ENCODE data around the gene NACAD. TPM values are rescaled to one million over a fixed set of nuclear protein-coding genes. Genes with fewer than 3 reads are reported as not detected.

NACAD gene
- total RNA-seq, 8 experiments from 2014 or later, result 2.9 to 19.8 (median 11.6) TPM

DNA sequence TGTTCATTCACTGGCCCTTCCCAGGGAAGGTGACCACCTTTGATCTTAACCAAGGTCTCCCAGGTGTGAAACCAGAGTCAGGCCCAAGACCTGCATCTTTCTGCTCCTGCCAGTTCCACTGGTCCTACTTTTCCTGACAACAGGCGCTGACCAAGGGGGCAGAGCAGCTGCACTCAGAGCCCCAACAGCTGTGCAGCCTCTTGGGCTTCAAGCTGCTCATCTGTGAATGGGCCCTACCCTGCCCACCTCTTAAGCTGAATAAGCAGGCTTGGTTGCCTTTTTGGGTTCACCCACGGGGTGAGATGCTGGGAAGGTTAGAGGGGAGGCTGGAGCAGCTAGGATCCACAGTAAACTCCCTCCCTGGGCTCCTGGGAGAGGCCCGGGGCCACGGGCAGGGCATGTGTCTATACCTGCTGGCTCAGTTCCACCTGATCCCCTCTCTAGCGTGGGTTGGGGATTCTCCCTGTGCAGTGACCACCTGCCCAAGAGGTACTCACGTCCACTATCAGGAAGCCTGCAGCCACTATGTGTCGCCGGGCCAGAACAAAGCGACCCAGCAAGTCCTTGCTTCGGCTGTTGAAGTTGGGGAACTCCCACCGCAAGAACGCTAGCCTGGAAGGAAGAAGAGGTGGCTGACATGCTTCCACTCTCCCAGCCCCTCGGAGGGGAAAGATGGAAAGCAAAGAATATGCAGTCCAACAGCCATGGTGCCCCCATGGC lies 12.2 kb upstream of the NACAD start:
- in situ Hi-C loops (cut with MboI; ENCODE audit: low pct_unique_long_range_greater_than_20kb in 2 of 9, low sequenced_read_pairs in 9 of 9, unreplicated experiment in 9 of 9), result loop anchor here in 2 of 9 experiments (25.0 kb wide), 2 partner anchors 239 to 514 kb away; partner anchors contain the start of gene TMED4 (in 1 of the 2)

GRCh38 chr7:45099891-45100760 lies 11.4 kb upstream of the NACAD start:
- in situ Hi-C loops (cut with MboI; ENCODE audit: low pct_unique_long_range_greater_than_20kb in 2 of 9, low sequenced_read_pairs in 9 of 9, unreplicated experiment in 9 of 9), result loop anchor here in 2 of 9 experiments (25.0 kb wide), 2 partner anchors 238 to 513 kb away; partner anchors contain the start of gene TMED4 (in 1 of the 2)
- Histone ChIP-seq H3K4me3 (no peak overlapping the region), H3K27ac (no peak overlapping the region), H3K4me1 (replicated peaks in 1 of 2) (no peaks in the 10 kb centered on the region)
- WGBS, 10 experiments, result 80 to 100% (median 95%) methylated on average over 1 to 9 of the region's 16 CpGs; no CpG with 5 or more reads in 2 of the 10 experiments
- peak in 3 of 8 experiments; percentile 7 to 22 (median 20) for ATAC-seq (replicated peaks in 6 of 8)

More for the DNA sequence above, 12.2 kb upstream of the NACAD start:
- Histone ChIP-seq H3K27ac (no peak overlapping the region), H3K4me3 (no peak overlapping the region), H3K4me1 (replicated peaks in 1 of 2) (no peaks in the 10 kb centered on the region)
- ATAC-seq (replicated peaks in 6 of 8), result no peak
- 80 to 100% (median 96%) methylated on average over 1 to 5 of the region's 13 CpGs; no CpG with 5 or more reads in 5 of the 10 experiments for WGBS, 10 experiments

GRCh38 chr7:45098983-45099839 lies 10.4 kb upstream of the NACAD start:
- H3K4me3 ChIP-seq, result no peak overlapping the region
- H3K27ac ChIP-seq, result no peak overlapping the region
- ATAC-seq (replicated peaks in 6 of 8), result peak in 4 of 8 experiments; percentile 10 to 27 (median 15)
- H3K4me1 ChIP-seq (replicated peaks in 1 of 2), result no peaks in the 10 kb centered on the region
- 77 to 100% (median 86%) methylated on average over 1 to 6 of the region's 10 CpGs; no CpG with 5 or more reads in 5 of the 10 experiments for WGBS, 10 experiments
- in situ Hi-C loops (cut with MboI; ENCODE audit: low pct_unique_long_range_greater_than_20kb in 2 of 9, low sequenced_read_pairs in 9 of 9, unreplicated experiment in 9 of 9), result no loop called here

- H3K4me1 ChIP-seq (replicated peaks in 1 of 2), result peaks cover 9 to 11% of the 10 kb centered on the region in 2 donors
- in situ Hi-C loops (cut with MboI; ENCODE audit: low pct_unique_long_range_greater_than_20kb in 2 of 9, low sequenced_read_pairs in 9 of 9, unreplicated experiment in 9 of 9), result no loop called here
- no peak overlapping the region for H3K27ac ChIP-seq
- no peak for ATAC-seq (replicated peaks in 6 of 8)
- WGBS, 10 experiments, result 46 to 90% (median 79%) methylated on average over 1 to 3 of the region's 3 CpGs; no CpG with 5 or more reads in 4 of the 10 experiments
- H3K4me3 ChIP-seq, result no peak overlapping the region
Observed at GRCh38 chr7:45092931-45093235, 4.1 kb upstream of the NACAD start.

DNA sequence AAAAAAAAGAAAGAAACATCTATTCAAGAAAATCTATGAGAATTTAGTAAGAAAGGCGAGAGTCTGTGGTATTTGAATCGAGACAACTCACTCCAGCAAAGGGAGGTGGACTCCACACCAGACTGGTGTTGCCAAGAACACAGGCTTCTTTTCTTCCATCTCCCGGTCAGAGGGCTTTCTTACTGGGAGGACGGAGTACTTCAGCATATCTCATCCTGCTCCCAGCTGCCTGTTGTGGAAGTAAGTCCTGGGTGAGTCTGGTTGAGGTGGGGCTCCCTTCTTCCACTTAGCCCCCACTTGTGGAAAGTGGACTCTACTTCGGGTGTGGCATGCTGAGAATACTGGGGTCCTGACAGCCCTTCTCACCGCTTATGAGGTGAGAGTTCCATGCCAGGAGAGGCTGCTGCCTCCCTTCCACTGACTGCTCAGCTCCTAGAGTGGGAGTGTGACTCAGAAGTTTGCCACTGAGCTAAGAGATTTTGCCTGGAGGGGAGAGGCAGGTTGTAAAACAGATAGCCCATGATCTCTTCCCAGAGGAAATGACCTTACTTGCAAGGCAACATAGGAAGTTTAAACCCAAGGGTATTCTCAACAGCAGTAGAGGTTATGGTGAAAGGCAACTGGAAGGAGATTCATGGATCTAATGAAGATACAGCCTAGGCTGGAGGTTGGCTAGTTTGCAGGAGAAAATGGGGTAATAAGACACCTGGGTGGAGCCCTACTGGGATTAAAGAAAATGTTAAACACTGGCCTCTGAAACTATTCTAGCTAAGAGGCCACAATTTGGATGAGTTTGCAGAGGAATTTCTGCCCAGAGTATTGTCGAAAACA lies 3.5 kb upstream of the NACAD start:
- ATAC-seq (replicated peaks in 6 of 8), result peak in 3 of 8 experiments; percentile 27 to 53 (median 35)
- whole genome bisulfite sequencing, 10 experiments, result 40 to 79% (median 56%) methylated on average over 1 to 4 of the region's 7 CpGs
- no peak overlapping the region for H3K4me3 ChIP-seq
- H3K4me1 ChIP-seq (replicated peaks in 1 of 2), result peaks cover 14 to 16% of the 10 kb centered on the region in 2 donors
- in situ Hi-C loops (cut with MboI; ENCODE audit: low pct_unique_long_range_greater_than_20kb in 2 of 9, low sequenced_read_pairs in 9 of 9, unreplicated experiment in 9 of 9), result no loop called here
- H3K27ac ChIP-seq, result no peak overlapping the region

- Histone ChIP-seq H3K27ac (peak overlapping the region; percentile 89 to 92), H3K4me1 (replicated peaks in 1 of 2) (peaks cover 18 to 21% of the 10 kb centered on the region in 2 donors), H3K4me3 (peak overlapping the region; percentile 59 to 91 (median 72))
- 0% methylated on average over 2 to 5 of the region's 22 CpGs; no CpG with 5 or more reads in 7 of the 10 experiments for WGBS, 10 experiments
- peak in 5 of 8 experiments; percentile 84 to 88 (median 84) for ATAC-seq (replicated peaks in 6 of 8)
- in situ Hi-C loops (cut with MboI; ENCODE audit: low pct_unique_long_range_greater_than_20kb in 2 of 9, low sequenced_read_pairs in 9 of 9, unreplicated experiment in 9 of 9), result no loop called here
Observed at GRCh38 chr7:45089341-45089891, 647 bp upstream of the NACAD start.

DNA sequence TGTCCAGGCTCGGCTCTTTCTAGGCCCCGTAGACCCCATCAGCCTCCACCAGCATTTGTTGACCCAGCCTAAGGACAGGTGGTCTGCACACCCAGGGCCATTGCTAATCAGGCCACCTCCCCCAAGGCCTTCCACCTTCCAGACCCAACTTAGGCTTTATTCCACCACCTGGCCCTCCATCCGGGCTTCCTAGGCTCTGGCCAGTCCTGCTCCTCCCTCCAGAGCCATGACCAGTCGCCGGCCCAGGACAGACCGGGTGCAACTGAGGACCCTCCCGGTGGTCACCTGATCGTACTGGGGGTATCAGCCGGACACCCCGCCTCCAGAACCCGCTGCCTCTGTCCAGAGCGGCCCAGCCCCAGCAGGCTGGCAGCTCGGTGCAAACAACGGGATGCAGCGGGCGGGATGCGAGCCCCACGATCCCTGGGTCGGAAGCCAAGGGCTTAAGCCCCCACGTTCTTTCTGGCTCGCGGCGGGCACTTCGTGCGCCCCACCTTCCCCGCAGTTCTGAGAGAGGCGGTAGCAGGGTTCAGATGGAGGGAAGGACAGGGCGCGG lies 545 bp downstream of the NACAD start:
- Histone ChIP-seq H3K4me1 (replicated peaks in 1 of 2) (peaks cover 18 to 21% of the 10 kb centered on the region in 2 donors), H3K27ac (peak overlapping the region; percentile 89 to 92), H3K4me3 (peak overlapping the region; percentile 59 to 91 (median 72))
- ATAC-seq (replicated peaks in 6 of 8), result no peak
- 7 to 67% (median 27%) methylated on average over 3 to 9 of the region's 29 CpGs; no CpG with 5 or more reads in 7 of the 10 experiments for WGBS, 10 experiments
- in situ Hi-C loops (cut with MboI; ENCODE audit: low pct_unique_long_range_greater_than_20kb in 2 of 9, low sequenced_read_pairs in 9 of 9, unreplicated experiment in 9 of 9), result no loop called here

DNA sequence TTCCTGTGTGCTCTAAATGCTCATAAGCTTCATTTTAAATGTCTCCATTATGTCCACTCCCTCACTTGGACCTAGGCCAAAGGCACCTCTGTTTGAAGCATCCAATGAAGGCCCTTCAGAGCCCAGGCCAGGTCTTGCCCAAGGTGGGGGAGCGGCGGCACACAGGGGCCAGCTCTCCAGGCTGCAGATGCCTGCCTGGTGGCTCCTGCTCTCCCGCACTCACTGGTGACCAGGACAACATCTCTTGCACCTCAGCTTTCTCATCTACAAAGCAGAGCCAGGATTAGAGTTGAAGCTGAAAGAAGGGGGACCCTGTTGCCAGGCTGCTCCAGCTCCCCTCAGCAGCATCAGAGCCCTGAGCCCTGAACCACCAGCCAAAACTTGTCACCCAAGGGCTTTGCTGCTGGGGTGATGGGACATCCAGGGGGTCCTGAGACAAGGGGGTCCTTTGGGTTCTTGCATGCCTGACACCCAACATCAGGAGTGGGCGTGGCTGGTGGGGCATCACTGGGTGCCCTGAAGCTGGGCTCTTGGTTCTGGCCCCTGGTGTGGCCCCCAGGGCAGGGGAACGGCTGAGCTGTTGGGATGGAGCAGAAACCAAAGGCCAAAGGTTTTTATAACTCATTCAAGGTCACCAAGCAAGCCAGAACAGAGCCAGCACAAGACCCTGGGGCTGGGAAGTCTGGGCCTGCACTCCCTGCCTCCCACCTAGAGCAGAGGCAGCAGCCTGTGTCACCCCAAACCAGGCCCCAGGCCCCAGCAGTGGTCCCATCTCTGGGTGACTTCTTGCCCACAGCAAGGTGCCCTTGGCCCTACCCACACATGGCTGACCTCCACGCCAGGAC lies 1.2 kb downstream of the NACAD start:
- Histone ChIP-seq H3K4me1 (replicated peaks in 1 of 2) (peaks cover 18 to 21% of the 10 kb centered on the region in 2 donors), H3K4me3 (peak overlapping the region; percentile 59 to 91 (median 72)), H3K27ac (peak overlapping the region in 1 of 2 donors; percentile 92)
- in situ Hi-C loops (cut with MboI; ENCODE audit: low pct_unique_long_range_greater_than_20kb in 2 of 9, low sequenced_read_pairs in 9 of 9, unreplicated experiment in 9 of 9), result no loop called here
- no peak for ATAC-seq (replicated peaks in 6 of 8)
- 20 to 100% (median 83%) methylated on average over 1 to 2 of the region's 6 CpGs; no CpG with 5 or more reads in 7 of the 10 experiments for WGBS, 10 experiments

DNA sequence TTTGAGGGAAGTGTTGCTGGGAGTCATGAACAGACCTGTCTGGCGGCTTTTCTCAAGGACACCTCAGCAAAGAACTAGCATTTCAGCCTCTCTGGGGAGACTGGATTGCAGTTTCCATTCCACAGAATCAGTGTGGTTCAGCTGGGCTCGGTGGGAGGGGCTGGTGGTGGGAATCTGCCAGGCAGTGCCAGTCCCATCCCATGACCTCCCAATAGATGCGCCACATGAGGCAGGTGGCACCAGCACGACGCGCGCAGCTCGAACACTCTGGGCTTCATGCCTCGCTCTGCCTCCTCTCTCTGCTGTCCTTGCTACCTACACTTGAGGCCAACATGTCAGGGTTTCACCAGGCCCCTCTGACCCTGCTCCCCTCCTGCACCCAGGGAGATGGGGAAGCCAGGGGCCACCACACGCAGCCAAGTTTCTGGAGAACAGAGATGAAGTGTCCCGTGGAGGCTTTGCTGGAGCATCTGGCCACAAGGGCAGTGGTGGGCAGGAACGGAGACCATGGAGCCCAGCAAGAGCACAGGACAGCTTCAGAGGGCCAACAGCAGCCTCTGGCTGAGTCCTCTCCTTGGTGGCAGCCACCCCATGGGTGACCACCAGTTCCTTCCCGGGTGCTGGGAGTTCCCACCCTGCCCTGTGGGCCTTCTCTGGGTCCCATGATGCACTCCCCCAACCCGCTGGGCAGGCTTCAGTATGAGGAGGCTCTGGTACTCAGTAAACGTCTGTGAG lies 2.3 kb downstream of the NACAD start:
- Histone ChIP-seq H3K4me3 (no peak overlapping the region), H3K4me1 (replicated peaks in 1 of 2) (peaks cover 18 to 21% of the 10 kb centered on the region in 2 donors), H3K27ac (no peak overlapping the region)
- WGBS, 10 experiments, result 20 to 100% (median 81%) methylated on average over 1 to 6 of the region's 15 CpGs; no CpG with 5 or more reads in 3 of the 10 experiments
- in situ Hi-C loops (cut with MboI; ENCODE audit: low pct_unique_long_range_greater_than_20kb in 2 of 9, low sequenced_read_pairs in 9 of 9, unreplicated experiment in 9 of 9), result no loop called here
- no peak for ATAC-seq (replicated peaks in 6 of 8)

DNA sequence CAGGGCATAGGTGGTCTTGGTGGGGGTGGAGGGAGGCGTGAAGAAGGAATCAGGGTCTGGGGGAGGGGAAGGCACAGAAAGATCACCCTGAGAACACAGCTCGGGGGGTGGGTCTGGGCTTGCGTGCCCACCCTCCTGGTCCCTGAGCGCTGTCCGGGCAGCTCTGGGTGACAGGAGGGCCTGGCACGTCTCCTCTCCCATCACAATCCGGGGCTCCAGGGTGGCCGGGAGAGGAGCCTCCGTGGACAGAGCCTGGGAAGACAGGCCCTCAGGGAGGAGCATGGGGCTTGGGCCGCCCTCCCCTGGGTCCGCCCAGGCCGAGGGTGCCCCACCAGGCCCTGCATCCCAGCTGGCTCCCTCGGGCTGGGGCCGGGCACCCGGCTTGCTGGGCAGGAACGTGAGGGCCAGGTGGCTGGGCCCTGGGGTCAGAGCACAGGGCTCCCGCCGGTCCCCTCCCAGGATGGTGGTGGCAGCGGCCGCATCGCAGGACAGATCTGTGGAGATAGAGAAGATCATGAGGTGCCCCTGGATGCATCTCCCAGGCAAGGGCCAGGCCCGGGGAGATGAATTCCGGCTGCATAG lies 3.1 kb downstream of the NACAD start:
- no peak overlapping the region for H3K27ac ChIP-seq
- in situ Hi-C loops (cut with MboI; ENCODE audit: low pct_unique_long_range_greater_than_20kb in 2 of 9, low sequenced_read_pairs in 9 of 9, unreplicated experiment in 9 of 9), result no loop called here
- peaks cover 18 to 21% of the 10 kb centered on the region in 2 donors for H3K4me1 ChIP-seq (replicated peaks in 1 of 2)
- ATAC-seq (replicated peaks in 6 of 8), result no peak
- H3K4me3 ChIP-seq, result no peak overlapping the region
- 40 to 60% methylated on average over 1 to 4 of the region's 23 CpGs; no CpG with 5 or more reads in 8 of the 10 experiments for WGBS, 10 experiments

Measured in motor neuron (in vitro differentiated cells).